HG03097 (cell line): ENCODE data around the gene EBF4.

Experiments
- ATAC-seq: cut with Tn5 transposase; IDR thresholded peaks from one replicate; pipeline ENCODE4 v1.9.1; 2021; ENCODE audit not compliant: unreplicated experiment, low FRiP score

EBF4 gene

DNA sequence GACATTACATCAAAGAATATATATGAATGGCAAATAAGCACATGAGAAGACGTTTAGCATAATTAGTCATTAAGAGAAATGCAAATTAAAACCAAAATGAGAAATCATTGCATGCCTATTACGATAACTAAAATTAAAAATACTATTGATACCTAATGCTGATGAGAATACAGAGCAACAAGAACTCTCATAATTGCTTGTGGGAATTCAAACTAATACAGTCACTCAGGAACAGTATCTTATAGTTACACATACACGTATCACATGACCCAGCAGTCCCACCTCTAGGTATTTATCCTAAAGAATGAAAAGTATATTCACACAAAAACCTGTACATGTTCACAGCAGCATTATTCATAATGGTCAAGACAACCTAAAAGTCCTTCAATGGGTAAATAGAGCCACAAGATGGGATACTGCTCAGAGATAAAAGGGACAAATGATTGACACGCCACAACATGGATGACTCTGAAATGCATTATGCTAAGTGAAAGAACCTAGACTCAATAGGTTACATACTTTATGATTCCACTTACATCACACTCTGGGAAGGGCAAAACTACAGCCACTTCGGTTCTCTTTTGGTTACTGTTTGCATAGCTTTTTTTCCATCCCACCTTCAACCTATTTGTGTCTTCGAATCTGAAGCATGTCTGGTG lies 91.5 kb downstream of the EBF4 start:
- no peak for ATAC-seq

DNA sequence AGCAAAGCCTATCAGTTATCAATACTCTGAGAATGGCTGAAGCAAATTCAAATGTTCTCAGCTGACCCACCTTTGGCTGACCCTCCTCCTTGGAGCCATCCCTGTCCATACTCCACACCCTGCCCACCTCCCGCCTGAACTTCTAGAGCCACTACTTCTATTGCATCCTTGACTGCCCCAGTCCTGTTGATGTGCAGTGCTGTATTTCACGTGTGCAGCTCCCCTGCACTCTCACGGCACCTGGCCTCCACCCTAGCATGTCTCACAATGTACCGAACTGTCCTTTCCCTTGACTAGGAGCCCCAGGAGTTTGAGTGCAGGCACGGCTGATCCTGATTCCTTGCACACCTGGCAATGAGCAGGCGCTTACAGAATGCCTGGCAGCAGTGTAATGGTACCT lies 100.9 kb downstream of the EBF4 start:
- ATAC-seq = no peak

- ATAC-seq = no peak
These were observed 101.7 kb downstream of the EBF4 start for GRCh38 chr20:2794202-2794748.

GRCh38 chr20:2794866-2795447 lies 102.4 kb downstream of the EBF4 start:
- ATAC-seq = no peak

- ATAC-seq = no peak
These were observed 102.9 kb downstream of the EBF4 start for GRCh38 chr20:2795451-2795850.

- ATAC-seq = no peak
These were observed 103.6 kb downstream of the EBF4 start for GRCh38 chr20:2796011-2796660.

DNA sequence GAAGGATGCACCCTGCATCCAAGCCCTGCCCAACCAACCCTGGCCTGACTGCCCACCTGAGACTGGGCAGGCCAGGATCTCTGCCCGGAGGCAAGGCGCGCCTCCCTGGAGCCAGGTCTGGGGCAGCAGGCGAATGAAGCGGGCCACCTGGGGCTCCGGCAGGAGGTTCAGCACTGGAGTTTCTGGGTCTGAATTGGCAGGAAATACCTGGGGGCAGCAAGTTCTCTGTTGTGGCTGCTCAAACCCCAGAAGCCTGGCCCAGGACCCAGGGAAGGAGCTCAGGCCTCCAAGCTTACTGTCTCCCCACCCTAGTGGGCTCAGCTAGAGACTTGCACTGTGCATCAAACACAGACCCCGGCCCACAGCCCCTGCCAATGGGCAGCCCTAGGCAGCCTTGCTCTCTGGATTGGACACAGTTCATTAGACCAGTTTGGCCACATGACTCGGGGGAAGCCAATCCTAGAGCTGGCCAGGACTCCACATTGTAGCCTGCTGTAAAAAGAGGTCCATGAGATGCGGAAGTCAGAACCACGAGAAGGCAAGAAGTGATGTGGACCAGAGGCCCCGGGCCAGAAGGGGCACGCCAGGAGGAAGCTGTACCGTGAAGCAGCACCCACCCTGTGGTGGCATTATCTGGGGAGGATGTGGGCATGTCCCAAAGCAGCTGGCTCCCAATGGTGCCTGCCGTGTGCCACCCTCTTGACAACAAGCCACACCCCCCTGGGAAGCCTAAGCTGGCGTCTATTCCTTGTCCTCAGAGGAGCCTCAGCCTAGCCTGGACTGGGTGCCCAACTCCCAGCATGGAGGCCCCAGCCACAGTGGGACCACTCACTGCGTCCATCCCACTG lies 104.8 kb downstream of the EBF4 start:
- no peak for ATAC-seq

GRCh38 chr20:2798095-2798805 lies 105.7 kb downstream of the EBF4 start:
- no peak for ATAC-seq

GRCh38 chr20:2798814-2799213 lies 106.2 kb downstream of the EBF4 start:
- ATAC-seq = no peak

DNA sequence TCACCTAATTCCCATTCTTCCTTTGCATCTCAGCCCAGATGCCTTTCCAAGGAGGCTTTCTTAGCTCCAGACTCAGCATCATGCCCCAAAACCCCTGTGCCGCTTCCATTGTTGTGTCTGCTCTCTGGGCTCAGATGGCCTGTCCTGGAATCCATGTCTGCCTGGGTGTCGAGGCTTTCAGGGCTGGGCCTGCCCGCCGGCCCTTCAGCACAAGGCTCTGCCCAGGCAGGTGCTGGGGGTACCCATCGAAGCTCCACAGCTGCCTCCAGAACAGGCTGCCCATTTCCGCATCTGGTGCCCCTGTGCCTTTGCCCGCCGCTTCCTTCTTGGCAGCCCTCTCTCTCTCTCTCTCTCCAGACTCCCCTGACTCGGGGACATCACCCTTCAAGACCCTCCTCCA lies 106.7 kb downstream of the EBF4 start:
- no peak for ATAC-seq

DNA sequence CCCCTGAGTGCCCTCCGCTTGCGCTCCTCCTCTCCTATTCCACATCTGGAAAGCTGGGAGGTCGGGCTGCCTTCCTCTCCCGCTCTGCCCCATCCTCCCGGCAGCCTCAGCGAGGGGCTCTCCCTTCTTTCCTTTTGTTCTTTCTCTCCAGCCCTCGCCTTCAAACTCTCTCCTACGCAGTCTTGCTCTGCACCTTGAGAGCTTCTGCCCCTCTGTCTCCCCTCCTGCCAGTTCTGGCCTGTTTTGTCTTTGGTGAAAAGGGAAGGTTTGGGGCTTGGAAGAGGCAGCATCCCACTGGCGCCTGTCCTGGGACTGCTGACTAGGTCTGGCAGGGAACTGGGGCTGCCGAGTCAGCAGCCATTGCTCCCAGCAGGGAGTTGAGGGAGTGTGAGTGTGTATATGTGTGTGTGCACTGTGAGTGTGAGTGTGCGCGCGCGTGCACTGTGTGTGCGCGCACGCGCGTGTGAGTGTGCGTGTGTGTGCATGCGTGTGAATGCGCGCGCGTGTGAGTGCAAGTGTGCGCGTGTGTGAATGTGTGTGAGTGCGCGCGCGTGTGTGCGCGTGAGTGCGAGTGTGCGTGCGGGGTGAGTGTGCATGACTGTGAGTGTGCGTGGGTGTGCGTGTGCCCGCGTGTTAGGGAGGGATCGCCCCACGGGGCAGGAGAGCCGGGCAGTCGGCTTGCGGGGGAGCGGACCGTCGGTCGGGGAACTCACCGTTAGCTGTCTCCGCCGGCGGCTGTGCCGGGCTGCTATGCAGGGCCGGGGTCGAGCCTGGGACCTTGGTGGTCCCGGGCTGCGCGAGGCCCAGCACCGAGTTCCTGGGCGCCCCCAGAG lies 107.3 kb downstream of the EBF4 start:
- peak; percentile 14 for ATAC-seq

- ATAC-seq = peak; percentile 53
These were observed 108.1 kb downstream of the EBF4 start, which contains the start of gene CPXM1 for GRCh38 chr20:2800521-2801285. Gene CPXM1 (minus strand): TSS chr20:2800627. CDS start chr20:2800572, 55 bp downstream.

- no peak for ATAC-seq
These were observed 108.7 kb downstream of the EBF4 start for GRCh38 chr20:2801286-2801728.

DNA sequence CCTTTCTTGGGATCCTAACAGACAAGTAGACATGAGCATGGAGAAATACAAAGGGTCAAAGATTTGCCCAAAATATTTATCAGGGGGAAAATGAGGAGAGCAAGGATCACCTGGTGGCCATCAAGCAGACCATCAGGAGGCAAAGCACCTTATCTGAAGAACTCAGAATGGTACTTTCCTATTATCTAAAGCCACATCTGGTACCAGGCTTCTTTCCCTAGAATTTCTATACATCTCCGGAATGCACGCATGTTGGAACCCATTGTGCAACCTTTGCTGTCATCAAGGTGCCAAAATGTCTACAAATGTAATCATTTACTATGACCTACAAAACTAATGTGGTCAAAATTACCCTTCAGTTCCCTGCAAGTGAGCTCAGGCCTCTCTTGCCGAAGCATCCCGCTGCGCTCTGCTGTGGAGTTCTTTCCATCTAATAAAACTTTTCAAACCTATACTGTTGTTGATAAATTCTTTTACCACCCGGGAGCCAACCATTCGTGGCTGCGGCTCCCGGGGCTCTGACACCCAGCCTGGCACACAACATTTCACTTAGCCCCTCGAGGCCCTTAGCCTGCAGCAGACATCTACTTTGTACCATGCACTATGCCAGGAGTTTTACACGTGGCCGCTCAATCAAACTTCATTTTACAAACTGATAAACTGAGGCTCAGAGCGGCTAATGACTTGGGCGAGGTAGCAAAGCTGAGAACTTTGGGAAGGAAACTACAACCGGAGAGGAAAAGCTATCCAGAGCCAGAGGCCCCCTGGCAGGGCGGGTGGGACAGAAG lies 111.7 kb downstream of the EBF4 start:
- no peak for ATAC-seq

DNA sequence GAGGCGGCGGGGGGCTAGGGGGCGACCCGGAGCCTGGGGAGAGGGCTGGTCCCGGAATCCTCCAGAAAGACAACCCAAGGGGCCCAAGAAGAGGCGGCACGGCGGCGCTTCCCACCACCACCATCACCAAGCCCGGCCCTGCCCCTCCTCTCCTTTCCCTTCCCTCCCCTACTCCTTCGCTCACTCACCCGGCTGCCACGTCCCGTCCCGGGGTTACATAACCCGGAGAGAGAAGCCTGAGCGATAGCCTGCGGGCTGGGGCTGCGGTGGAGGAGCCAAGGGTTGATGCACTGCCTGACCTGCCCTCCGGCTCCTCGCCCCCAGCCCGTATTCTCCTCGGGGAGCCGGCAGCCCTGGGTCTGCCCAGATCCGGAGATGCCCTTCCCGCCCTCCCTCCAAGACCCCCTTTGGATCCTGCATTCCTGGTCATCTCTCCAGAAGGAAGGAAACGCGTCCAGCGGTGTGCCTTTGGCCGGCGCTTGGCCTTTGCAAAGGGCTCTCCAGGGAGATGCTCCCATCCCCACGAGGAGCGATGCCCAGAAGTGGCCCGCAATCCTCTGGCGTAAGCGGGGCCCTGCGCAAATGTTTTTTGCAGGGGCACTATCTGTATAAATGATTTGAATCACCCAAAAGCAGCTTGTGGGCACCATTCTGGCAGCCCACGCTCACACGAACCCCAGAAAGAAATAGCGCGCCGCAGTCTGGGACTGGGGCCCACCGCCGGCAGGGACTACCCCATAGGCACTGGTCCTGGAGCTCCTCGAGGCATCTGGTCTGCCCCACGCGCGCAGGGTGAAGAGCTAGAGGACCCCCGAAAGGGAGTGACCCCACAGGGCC lies 112.5 kb downstream of the EBF4 start:
- ATAC-seq = no peak

DNA sequence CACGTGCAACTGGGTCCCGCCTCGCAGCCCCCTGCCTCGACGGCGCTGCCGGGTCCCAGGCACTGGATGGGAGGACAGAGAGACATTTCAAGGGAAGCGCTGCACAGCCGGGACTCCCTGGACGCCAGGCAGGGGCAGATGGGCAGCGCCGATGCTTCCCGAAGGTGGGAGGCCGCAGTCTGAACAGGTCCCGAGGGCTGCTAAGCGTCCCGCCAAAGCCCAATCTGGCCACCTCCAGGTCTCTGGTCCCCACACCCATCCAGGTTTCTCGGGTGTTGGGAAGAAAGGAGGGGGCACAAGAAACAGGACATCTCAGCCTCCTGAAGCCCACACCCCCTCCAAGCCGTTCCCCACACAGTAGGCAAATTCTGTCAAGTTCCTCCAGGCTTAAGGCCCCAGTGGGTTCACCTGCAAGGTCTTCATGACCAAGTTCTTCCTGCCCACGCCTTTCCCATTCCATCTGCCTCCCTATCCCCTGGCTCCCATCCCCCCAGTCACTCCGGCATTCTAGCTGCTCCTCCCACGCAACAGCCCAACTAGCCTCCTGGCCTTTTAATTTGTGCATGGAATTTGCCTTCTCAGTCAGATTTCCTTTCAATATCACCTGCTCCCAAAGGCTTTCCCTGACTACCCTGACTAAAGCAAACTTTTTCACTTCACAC lies 113.2 kb downstream of the EBF4 start:
- no peak for ATAC-seq
